ENCODE measurements around the gene GRID1. TPM values are rescaled to one million over a fixed set of nuclear protein-coding genes. Genes with fewer than 3 reads are reported as not detected.

Gene GRID1
- polyA plus RNA-seq, 1 of the 3 experiments (the other 2 are of a cell fraction) = 0.13 TPM

GRCh38 chr10:86373828-86374227, 7.2 kb upstream of the GRID1 start:
- Histone ChIP-seq H3K4me2 (no peak overlapping the region), H4K20me1 (ENCODE audit: insufficient read depth) (no peaks in the 10 kb centered on the region), H3K9ac (no peak overlapping the region), H3K9me3 (no peaks in the 10 kb centered on the region), H3K27me3 (ENCODE audit: insufficient read depth) (peaks cover 13% of the 10 kb centered on the region), H3F3A (replicated peaks; ENCODE audit: insufficient read depth) (no peaks in the 10 kb centered on the region), H3K4me1 (ENCODE audit: control insufficient read depth in 1 of 2, insufficient read depth in 2 of 2, low read depth in 1 of 2, low read length in 1 of 2) (no peaks in the 10 kb centered on the region; a peak in 1 of 4 replicates), H3K36me3 (replicated peaks in 1 of 2; ENCODE audit: control insufficient read depth in 1 of 2, insufficient read depth in 2 of 2, low read length in 1 of 2) (no peaks in the 10 kb centered on the region), H2AFZ (ENCODE audit: low read depth) (no peak overlapping the region), H3K4me3 (ENCODE audit: low read depth in 2 of 2, low read length in 1 of 2) (no peak overlapping the region), H3K9me2 (no peaks in the 10 kb centered on the region), H3K27ac (ENCODE audit: low read depth in 2 of 2, low read length in 1 of 2) (no peak overlapping the region), H3K79me2 (ENCODE audit: insufficient read depth) (no peaks in the 10 kb centered on the region)
- DNase-seq = no peak
- ChIA-PET CTCF (interaction anchor here (1.0 to 4.5 kb wide), 2 partner anchors 25 to 120 kb away, joined by 3 to 38 read pairs; no protein-coding TSS in a partner anchor), POLR2A (no interaction called here)
- TF ChIP-seq MAX (IDR thresholded peaks at IDR 0.05; ENCODE audit: low read depth) = no peak
- TF ChIP-seq USF1 (IDR thresholded peaks at IDR 0.05; ENCODE audit: borderline replicate concordance, low read depth) = no peak
- TF ChIP-seq EP300 (IDR thresholded peaks at IDR 0.05; ENCODE audit: borderline replicate concordance in 1 of 2, low read depth in 1 of 2, low read length in 1 of 2) = no peak
- WGBS (ENCODE audit: low lambda C conversion rate) = 42% methylated on average over 7 of the region's 7 CpGs

- H3K36me3 ChIP-seq (replicated peaks in 1 of 2; ENCODE audit: control insufficient read depth in 1 of 2, insufficient read depth in 2 of 2, low read length in 1 of 2) = no peaks in the 10 kb centered on the region
- TF ChIP-seq NFIC (IDR thresholded peaks at IDR 0.05; ENCODE audit: borderline replicate concordance) (no peak), CTCF (IDR thresholded peaks at IDR 0.05) (no peak), TCF12 (IDR thresholded peaks at IDR 0.05) (no peak), FOSL2 (IDR thresholded peaks at IDR 0.05; ENCODE audit: borderline replicate concordance, low read depth) (no peak), CHD2 (IDR thresholded peaks at IDR 0.05; ENCODE audit: low read length, partially characterized antibody) (no peak), JUND (IDR thresholded peaks at IDR 0.05) (no peak), EP300 (IDR thresholded peaks at IDR 0.05; ENCODE audit: borderline replicate concordance in 1 of 2, low read depth in 1 of 2, low read length in 1 of 2) (no peak), GATA2 (CRISPR knock-in tag; IDR thresholded peaks at IDR 0.05) (no peak), SIN3A (IDR thresholded peaks at IDR 0.05; ENCODE audit: borderline replicate concordance, low read depth, low read length) (no peak), MXI1 (IDR thresholded peaks at IDR 0.05; ENCODE audit: low read depth, low read length) (no peak), RXRA (IDR thresholded peaks at IDR 0.05; ENCODE audit: borderline replicate concordance, low read depth) (no peak), RCOR1 (IDR thresholded peaks at IDR 0.05; ENCODE audit: low read length) (no peak)
- CTCF ChIA-PET = interaction anchor here (1.0 to 4.4 kb wide), 2 partner anchors 24 to 120 kb away, joined by 3 to 25 read pairs; no protein-coding TSS in a partner anchor
- no peaks in the 10 kb centered on the region for H3K9me3 ChIP-seq
- H3K27me3 ChIP-seq (ENCODE audit: insufficient read depth) = peaks cover 19% of the 10 kb centered on the region
- H3K27ac ChIP-seq (ENCODE audit: low read depth in 2 of 2, low read length in 1 of 2) = no peak overlapping the region
- no peak overlapping the region for H3K4me2 ChIP-seq
- no peaks in the 10 kb centered on the region for H3K79me2 ChIP-seq (ENCODE audit: insufficient read depth)
- no peaks in the 10 kb centered on the region for H3K9me2 ChIP-seq
- H2AFZ ChIP-seq (ENCODE audit: low read depth) = no peak overlapping the region
- WGBS (ENCODE audit: low lambda C conversion rate) = 51% methylated on average over 3 of the region's 3 CpGs
- H3F3A ChIP-seq (replicated peaks; ENCODE audit: insufficient read depth) = no peaks in the 10 kb centered on the region
- no peaks in the 10 kb centered on the region for H4K20me1 ChIP-seq (ENCODE audit: insufficient read depth)
- no peak overlapping the region for H3K4me3 ChIP-seq (ENCODE audit: low read depth in 2 of 2, low read length in 1 of 2)
- no peak for DNase-seq
- H3K9ac ChIP-seq = no peak overlapping the region
- no peaks in the 10 kb centered on the region; a peak in 1 of 4 replicates for H3K4me1 ChIP-seq (ENCODE audit: control insufficient read depth in 1 of 2, insufficient read depth in 2 of 2, low read depth in 1 of 2, low read length in 1 of 2)
- POLR2A ChIA-PET = no interaction called here
Observed at GRCh38 chr10:86373251-86373650, 6.7 kb upstream of the GRID1 start.
